Karpas-422 (cell line): Measurements from ENCODE around the gene TMED4. TPM values are rescaled to one million over a fixed set of nuclear protein-coding genes. Genes with fewer than 3 reads are reported as not detected.

ENCODE experiments used
- DNase-seq: peaks from one replicate; pipeline ENCODE4 v3.0.0-alpha.2; 2015
- H2AFZ ChIP-seq: fragments of 200-600 bp; sonication (generic); 2 replicates; pipeline ENCODE4 v1.6.1; 2014; ENCODE audit warnings: antibody characterized with exemption, low read length, mixed read lengths
- H3K27ac ChIP-seq: fragments of 200-600 bp; sonication (generic); 2 replicates; pipeline ENCODE4 v1.5.1; 2014; ENCODE audit warnings: mild to moderate bottlenecking, low read length, moderate library complexity
- H3K27me3 ChIP-seq: fragments of 200-600 bp; sonication (generic); 2 replicates; pipeline ENCODE4 v1.6.1; 2014; ENCODE audit warnings: low read length, mixed read lengths
- H3K36me3 ChIP-seq: fragments of 200-600 bp; sonication (generic); 2 replicates; pipeline ENCODE4 v1.6.1; 2014; ENCODE audit warnings: low read length, mixed read lengths; ENCODE audit not compliant: insufficient read depth
- H3K4me1 ChIP-seq: fragments of 200-600 bp; sonication (generic); 2 replicates; pipeline ENCODE4 v1.6.1; 2014; ENCODE audit warnings: mild to moderate bottlenecking, low read length, mixed read lengths
- H3K4me2 ChIP-seq: fragments of 200-600 bp; sonication (generic); 2 replicates; pipeline ENCODE4 v1.6.1; 2014; ENCODE audit warnings: low read length, low read depth, mild to moderate bottlenecking; ENCODE audit not compliant: poor library complexity, severe bottlenecking
- H3K4me3 ChIP-seq: fragments of 200-600 bp; sonication (generic); 2 replicates; pipeline ENCODE4 v1.5.1; 2014; ENCODE audit warnings: mild to moderate bottlenecking, antibody characterized with exemption, low read length, mixed read lengths
- H3K79me2 ChIP-seq: fragments of 200-600 bp; sonication (generic); 2 replicates; pipeline ENCODE4 v1.6.1; 2014; ENCODE audit warnings: mild to moderate bottlenecking, low read length, mixed read lengths
- H3K9ac ChIP-seq: fragments of 200-600 bp; sonication (generic); 2 replicates; pipeline ENCODE4 v1.6.0; 2014; ENCODE audit warnings: low read length
- H3K9me2 ChIP-seq: fragments of 200-600 bp; sonication (generic), shearing (Covaris generic); replicated peaks from 2 replicates; pipeline ENCODE4 v1.6.0; 2014; ENCODE audit warnings: mild to moderate bottlenecking, low read length, moderate library complexity; ENCODE audit not compliant: insufficient read depth
- H3K9me3 ChIP-seq: fragments of 300-700, 200-600 bp; sonication (generic); 2 replicates; pipeline ENCODE4 v1.6.1; 2014; ENCODE audit warnings: low read length, mixed read lengths
- H4K20me1 ChIP-seq: fragments of 200-600 bp; sonication (generic); 2 replicates; pipeline ENCODE4 v1.6.1; 2014; ENCODE audit warnings: mild to moderate bottlenecking, antibody characterized with exemption, low read length, low read depth; ENCODE audit not compliant: insufficient read depth
- total RNA-seq: library from RNA; depleted of rRNA; stranded (reverse); fragments of >200 nt; shearing (Covaris generic); gene quantifications from 2 replicates; pipeline ENCODE4 v1.2.3, GENCODE V29; 2014; ENCODE audit warnings: low replicate concordance

TMED4 gene
- total RNA-seq, 1 experiment from 2014 or later = 66.2 TPM

GRCh38 chr7:44580945-44581878 lies 819 bp downstream of the TMED4 start:
- DNase-seq = peak; percentile 71
- H3K27me3 ChIP-seq = no peaks in the 10 kb centered on the region
- peak overlapping the region; percentile 76 for H3K27ac ChIP-seq
- H3K36me3 ChIP-seq = peaks cover 11% of the 10 kb centered on the region
- H2AFZ ChIP-seq = peak overlapping the region; percentile 30
- peaks cover 28% of the 10 kb centered on the region for H3K79me2 ChIP-seq
- H4K20me1 ChIP-seq = no peaks in the 10 kb centered on the region
- H3K4me1 ChIP-seq = peaks cover 34% of the 10 kb centered on the region
- peak overlapping the region; percentile 89 for H3K4me3 ChIP-seq
- H3K4me2 ChIP-seq = peak overlapping the region; percentile 95
- H3K9me3 ChIP-seq = no peaks in the 10 kb centered on the region
- H3K9ac ChIP-seq = peak overlapping the region; percentile 94
- H3K9me2 ChIP-seq = no peaks in the 10 kb centered on the region

GRCh38 chr7:44576228-44576627 lies 5.8 kb downstream of the TMED4 start:
- H3K79me2 ChIP-seq = peaks cover 58% of the 10 kb centered on the region
- no peaks in the 10 kb centered on the region for H3K9me3 ChIP-seq
- no peaks in the 10 kb centered on the region for H3K27me3 ChIP-seq
- no peak overlapping the region for H3K9ac ChIP-seq
- no peak overlapping the region for H3K27ac ChIP-seq
- H3K4me3 ChIP-seq = no peak overlapping the region
- DNase-seq = no peak
- H3K4me2 ChIP-seq = no peak overlapping the region
- no peak overlapping the region for H2AFZ ChIP-seq
- H3K36me3 ChIP-seq = peaks cover 27% of the 10 kb centered on the region
- H3K9me2 ChIP-seq = no peaks in the 10 kb centered on the region
- H3K4me1 ChIP-seq = peaks cover 44% of the 10 kb centered on the region
- H4K20me1 ChIP-seq = 0 out of 2 replicates have a peak, but pooled peaks cover 3% of the 10 kb centered on the region

DNA sequence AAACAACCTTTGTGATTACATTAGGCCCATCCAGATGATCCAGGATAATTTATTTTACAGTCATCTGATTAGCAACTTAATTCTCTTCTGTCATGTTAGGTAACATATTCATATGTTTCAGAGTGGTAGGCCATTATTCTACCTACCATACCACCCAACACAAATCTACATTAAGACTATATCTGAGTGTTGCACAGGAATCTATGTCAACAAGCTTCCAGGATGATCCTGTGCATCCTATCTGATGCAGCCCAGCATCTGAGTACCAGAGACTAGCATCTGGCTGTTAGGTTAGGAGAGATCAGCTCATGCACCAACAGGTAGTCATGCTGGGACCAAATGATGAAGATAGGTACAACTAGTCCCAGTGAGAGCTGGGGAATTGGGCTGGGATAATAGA lies 7.0 kb downstream of the TMED4 start:
- Histone ChIP-seq H3K4me3 (peak overlapping the region; percentile 87), H3K4me1 (peaks cover 32% of the 10 kb centered on the region), H3K27me3 (no peaks in the 10 kb centered on the region), H3K36me3 (peaks cover 30% of the 10 kb centered on the region), H4K20me1 (0 out of 2 replicates have a peak, but pooled peaks cover 3% of the 10 kb centered on the region), H3K9ac (peak overlapping the region; percentile 95), H2AFZ (no peak overlapping the region), H3K9me2 (no peaks in the 10 kb centered on the region), H3K9me3 (no peaks in the 10 kb centered on the region), H3K27ac (no peak overlapping the region), H3K4me2 (peak overlapping the region; percentile 79), H3K79me2 (peaks cover 46% of the 10 kb centered on the region)
- no peak for DNase-seq

DNA sequence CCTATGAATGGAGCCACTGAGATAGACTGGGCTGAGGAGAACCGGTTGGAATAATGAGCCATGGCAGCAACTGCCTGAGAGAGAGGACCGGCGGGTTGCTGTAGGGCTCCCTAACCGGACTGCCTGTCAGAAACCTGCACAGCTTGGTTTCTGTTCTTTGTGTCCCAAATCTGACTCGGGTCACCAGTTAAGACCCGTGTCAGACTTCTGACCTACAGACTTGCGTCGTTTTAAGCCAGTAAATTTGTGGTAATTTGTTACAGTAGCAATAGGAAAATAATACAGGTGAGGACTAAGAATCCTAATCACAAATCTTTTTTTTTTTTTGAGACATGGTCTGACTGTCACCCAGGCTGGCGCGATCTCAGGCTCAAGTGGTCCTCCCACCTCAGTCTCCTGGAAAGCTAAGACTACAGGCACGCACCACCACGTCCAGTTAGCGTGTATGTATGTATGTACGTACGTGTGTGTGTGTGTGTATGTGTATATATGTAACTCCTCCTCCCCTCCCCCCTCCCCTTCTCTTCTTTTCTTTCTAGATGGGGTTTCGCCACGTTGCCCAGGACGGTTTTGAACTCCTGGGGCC lies 7.7 kb downstream of the TMED4 start:
- Histone ChIP-seq H3K4me1 (peaks cover 31% of the 10 kb centered on the region), H4K20me1 (0 out of 2 replicates have a peak, but pooled peaks cover 3% of the 10 kb centered on the region), H3K9ac (peak overlapping the region; percentile 95), H3K36me3 (peaks cover 27% of the 10 kb centered on the region), H3K9me2 (no peaks in the 10 kb centered on the region), H3K4me3 (peak overlapping the region; percentile 87), H3K4me2 (peak overlapping the region; percentile 79), H3K27me3 (no peaks in the 10 kb centered on the region), H2AFZ (no peak overlapping the region), H3K9me3 (no peaks in the 10 kb centered on the region), H3K79me2 (peaks cover 40% of the 10 kb centered on the region), H3K27ac (no peak overlapping the region)
- DNase-seq = no peak

- peak within 1 kb of the TSS; percentile 79 for H3K4me2 ChIP-seq
- peaks cover 25% of the 10 kb centered on the region for H3K36me3 ChIP-seq
- peaks cover 28% of the 10 kb centered on the region for H3K4me1 ChIP-seq
- peak; percentile 98 for DNase-seq
- H3K27ac ChIP-seq = peak within 1 kb of the TSS; percentile 28; the same call in 1 of the 2 replicates
- H3K9me3 ChIP-seq = no peaks in the 10 kb centered on the region
- no peak within 1 kb of the TSS for H2AFZ ChIP-seq
- H3K27me3 ChIP-seq = no peaks in the 10 kb centered on the region
- 0 out of 2 replicates have a peak, but pooled peaks cover 3% of the 10 kb centered on the region for H4K20me1 ChIP-seq
- peak within 1 kb of the TSS; percentile 95 for H3K9ac ChIP-seq
- peaks cover 37% of the 10 kb centered on the region for H3K79me2 ChIP-seq
- H3K4me3 ChIP-seq = peak within 1 kb of the TSS; percentile 87
- H3K9me2 ChIP-seq = no peaks in the 10 kb centered on the region
Observed at GRCh38 chr7:44573464-44574286, 8.4 kb downstream of the TMED4 start, which contains the start of gene DDX56. DDX56 (minus strand) TSS chr7:44573908; CDS start chr7:44573895, 13 bp downstream.

GRCh38 chr7:44572771-44573170 lies 9.3 kb downstream of the TMED4 start:
- Histone ChIP-seq H3K36me3 (peaks cover 33% of the 10 kb centered on the region), H3K9me2 (no peaks in the 10 kb centered on the region), H4K20me1 (0 out of 2 replicates have a peak, but pooled peaks cover 3% of the 10 kb centered on the region), H3K27ac (peak overlapping the region; percentile 28; the same call in 1 of the 2 replicates), H3K79me2 (peaks cover 37% of the 10 kb centered on the region), H3K9ac (peak overlapping the region; percentile 95), H3K4me3 (peak overlapping the region; percentile 87), H3K4me1 (peaks cover 23% of the 10 kb centered on the region), H3K27me3 (no peaks in the 10 kb centered on the region), H3K4me2 (peak overlapping the region; percentile 79), H2AFZ (no peak overlapping the region), H3K9me3 (no peaks in the 10 kb centered on the region)
- no peak for DNase-seq

- Histone ChIP-seq H3K4me3 (no peak overlapping the region), H3K9ac (no peak overlapping the region), H4K20me1 (peaks cover 10% of the 10 kb centered on the region), H3K4me2 (no peak overlapping the region), H3K9me2 (no peaks in the 10 kb centered on the region), H3K79me2 (peaks cover 31% of the 10 kb centered on the region), H3K27me3 (no peaks in the 10 kb centered on the region), H3K9me3 (no peaks in the 10 kb centered on the region), H3K4me1 (peaks cover 19% of the 10 kb centered on the region), H2AFZ (no peak overlapping the region), H3K36me3 (peaks cover 45% of the 10 kb centered on the region), H3K27ac (no peak overlapping the region)
- no peak for DNase-seq
Observed at GRCh38 chr7:44569959-44570358, 12.1 kb downstream of the TMED4 start.
